ENCODE measurements around the gene MYH10. TPM values are rescaled to one million over a fixed set of nuclear protein-coding genes. Genes with fewer than 3 reads are reported as not detected.
A peak's percentile ranks its signal among the peaks of the same experiment; 100 is the strongest.

Gene MYH10
- total RNA-seq, 4 donors from 2014 or later, result 29.3 to 50.0 (median 35.4) TPM

- H3K27me3 ChIP-seq, result no peaks in the 10 kb centered on the region
- no peak for TF ChIP-seq EP300 (IDR thresholded peaks at IDR 0.05)
- TF ChIP-seq POLR2A (IDR thresholded peaks at IDR 0.05), result no peak
- TF ChIP-seq CTCF (IDR thresholded peaks at IDR 0.05), result no peak
- H3K4me3 ChIP-seq, result no peak overlapping the region
- no peak for DNase-seq (ENCODE audit: low spot score in 2 of 2)
- H3K36me3 ChIP-seq, result peaks cover 0 to 75% (median 2%) of the 10 kb centered on the region in 3 donors
- H3K9me3 ChIP-seq, result no peaks in the 10 kb centered on the region
- 78 to 84% methylated on average over 11 of the region's 11 CpGs for WGBS, 2 donors
- H3K4me1 ChIP-seq, result no peaks in the 10 kb centered on the region
- no peak overlapping the region for H3K27ac ChIP-seq
Measured at GRCh38 chr17:8514801-8515200, 115.7 kb downstream of the MYH10 start.

GRCh38 chr17:8506145-8506544 is 124.4 kb downstream of the MYH10 start:
- Histone ChIP-seq H3K27me3 (no peaks in the 10 kb centered on the region), H3K4me3 (no peak overlapping the region), H3K9me3 (no peaks in the 10 kb centered on the region), H3K4me1 (peaks cover 0 to 18% (median 0%) of the 10 kb centered on the region in 4 donors), H3K27ac (no peak overlapping the region), H3K36me3 (peaks cover 0 to 55% (median 0%) of the 10 kb centered on the region in 3 donors)
- 79% methylated on average over 14 of the region's 14 CpGs for WGBS, 2 donors
- no peak for DNase-seq (ENCODE audit: low spot score in 2 of 2)
- TF ChIP-seq POLR2A (IDR thresholded peaks at IDR 0.05) (no peak), CTCF (IDR thresholded peaks at IDR 0.05) (no peak), EP300 (IDR thresholded peaks at IDR 0.05) (no peak)

- 90 to 96% methylated on average over 18 of the region's 18 CpGs for WGBS, 2 donors
- Histone ChIP-seq H3K9me3 (no peaks in the 10 kb centered on the region), H3K4me3 (no peak overlapping the region), H3K36me3 (peaks cover 0 to 62% (median 0%) of the 10 kb centered on the region in 3 donors), H3K27me3 (no peaks in the 10 kb centered on the region), H3K4me1 (peaks cover 0 to 18% (median 0%) of the 10 kb centered on the region in 4 donors), H3K27ac (no peak overlapping the region)
- TF ChIP-seq CTCF (IDR thresholded peaks at IDR 0.05) (no peak), EP300 (IDR thresholded peaks at IDR 0.05) (no peak), POLR2A (IDR thresholded peaks at IDR 0.05) (no peak)
- no peak for DNase-seq (ENCODE audit: low spot score in 2 of 2)
Measured at GRCh38 chr17:8504460-8505207, 125.9 kb downstream of the MYH10 start.

GRCh38 chr17:8503807-8504206 is 126.7 kb downstream of the MYH10 start:
- H3K36me3 ChIP-seq, result peaks cover 0 to 63% (median 0%) of the 10 kb centered on the region in 3 donors
- H3K4me3 ChIP-seq, result no peak overlapping the region
- TF ChIP-seq EP300 (IDR thresholded peaks at IDR 0.05) (no peak), POLR2A (IDR thresholded peaks at IDR 0.05) (no peak), CTCF (IDR thresholded peaks at IDR 0.05) (no peak)
- no peaks in the 10 kb centered on the region for H3K27me3 ChIP-seq
- H3K27ac ChIP-seq, result no peak overlapping the region
- H3K9me3 ChIP-seq, result no peaks in the 10 kb centered on the region
- 84 to 85% methylated on average over 8 to 9 of the region's 9 CpGs for WGBS, 2 donors
- H3K4me1 ChIP-seq, result peaks cover 0 to 18% (median 0%) of the 10 kb centered on the region in 4 donors
- DNase-seq (ENCODE audit: low spot score in 2 of 2), result no peak

GRCh38 chr17:8503368-8503767 is 127.2 kb downstream of the MYH10 start:
- no peak overlapping the region for H3K4me3 ChIP-seq
- H3K27me3 ChIP-seq, result no peaks in the 10 kb centered on the region
- DNase-seq (ENCODE audit: low spot score in 2 of 2), result peak; percentile 30 to 39
- no peaks in the 10 kb centered on the region for H3K9me3 ChIP-seq
- H3K27ac ChIP-seq, result no peak overlapping the region
- peak in 1 of 2 donors; percentile 42 for TF ChIP-seq EP300 (IDR thresholded peaks at IDR 0.05)
- TF ChIP-seq CTCF (IDR thresholded peaks at IDR 0.05), result no peak
- TF ChIP-seq POLR2A (IDR thresholded peaks at IDR 0.05), result no peak
- 29 to 36% methylated on average over 6 of the region's 6 CpGs for WGBS, 2 donors
- peaks cover 0 to 60% (median 0%) of the 10 kb centered on the region in 3 donors for H3K36me3 ChIP-seq
- H3K4me1 ChIP-seq, result peaks cover 0 to 18% (median 0%) of the 10 kb centered on the region in 4 donors
